Activated CD8-positive, alpha-beta memory T cell treated with anti-CD3 and anti-CD28 coated beads for 4 hours (primary cell): Measurements from ENCODE around the gene ARHGEF19.
"Not testable (repeated sequence)": the region's sequence is repeated elsewhere in the genome, so short reads cannot be mapped to it uniquely, and the experiment has no call there.

Experiments used
- DNase-seq, 2 donors: peaks; one replicate each; pipeline ENCODE4 v3.0.0-alpha.2; 2020; ENCODE audit warnings: low read depth in 2 of 2

The ARHGEF19 gene

DNA sequence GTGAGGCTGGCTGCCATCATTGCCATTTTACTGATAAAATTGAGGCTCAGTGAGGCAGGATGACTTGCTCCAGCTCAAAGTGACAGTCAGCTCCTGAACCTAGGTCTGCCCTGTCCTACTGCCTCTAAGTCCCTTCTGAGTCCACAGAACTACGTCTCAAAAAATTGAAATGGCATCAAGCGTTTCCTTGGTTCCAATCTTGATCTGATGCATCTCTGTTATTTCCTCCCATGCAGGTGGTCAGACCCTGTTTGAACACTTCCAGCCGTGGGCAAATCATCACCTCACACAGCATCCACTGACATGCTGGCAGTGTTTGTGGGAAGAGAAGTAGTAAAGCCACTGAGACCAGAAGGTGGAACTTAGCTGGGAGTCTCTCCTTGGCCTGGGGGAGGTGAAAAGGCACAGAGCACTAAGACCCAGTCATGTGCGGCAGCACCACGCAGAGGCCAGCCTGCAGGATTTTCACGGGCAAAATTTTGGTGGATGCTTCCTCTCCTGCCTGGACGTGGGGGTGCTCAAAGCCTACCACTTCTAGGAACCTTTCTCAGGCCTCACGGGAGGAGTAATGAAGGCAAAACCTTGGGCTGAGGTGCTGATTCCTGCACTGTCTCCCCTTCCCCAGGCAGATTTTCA is 32.3 kb upstream of the ARHGEF19 start:
- DNase-seq = no peak

DNA sequence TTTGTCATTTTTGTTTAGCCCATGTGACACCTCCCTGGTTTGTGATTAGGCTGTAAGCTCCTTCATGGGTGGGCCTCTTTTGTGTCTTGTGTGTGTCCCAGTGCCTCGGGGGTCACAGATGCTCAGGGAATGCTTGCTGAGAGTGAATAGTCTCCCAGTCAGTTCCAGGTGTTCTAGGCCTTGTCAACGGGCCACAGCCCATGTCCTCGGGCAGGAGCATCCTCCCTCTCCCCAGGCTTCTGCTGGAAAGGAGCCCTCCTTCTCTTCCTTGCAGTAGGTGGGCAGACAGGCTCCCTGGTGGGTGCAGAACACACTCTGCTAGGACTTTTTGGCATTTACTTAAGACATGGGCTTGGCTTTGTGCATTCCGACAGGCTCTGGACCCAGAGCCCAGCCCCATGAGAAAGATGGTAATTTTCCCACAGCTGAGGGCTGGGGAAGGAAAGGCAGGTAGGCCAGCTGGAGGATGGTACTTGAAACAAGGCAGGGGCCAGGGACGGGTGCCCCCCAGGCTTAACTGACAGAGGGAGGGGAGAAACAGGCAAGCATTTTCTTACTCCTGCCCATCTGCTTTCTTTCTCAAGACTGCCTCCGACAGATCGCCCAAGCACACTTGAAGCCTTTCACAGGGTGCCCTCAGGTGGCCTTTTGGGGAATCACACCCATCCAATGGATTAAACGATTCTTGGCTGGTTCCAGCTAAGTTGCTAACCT is 31.6 kb upstream of the ARHGEF19 start:
- DNase-seq = peak; percentile 53 to 54

GRCh38 chr1:16243215-16243610 is 30.8 kb upstream of the ARHGEF19 start:
- no peak for DNase-seq

- DNase-seq = no peak
Measured at GRCh38 chr1:16242556-16243214, 30.2 kb upstream of the ARHGEF19 start.

- DNase-seq = no peak
Measured at GRCh38 chr1:16241221-16241708, 28.8 kb upstream of the ARHGEF19 start.

DNA sequence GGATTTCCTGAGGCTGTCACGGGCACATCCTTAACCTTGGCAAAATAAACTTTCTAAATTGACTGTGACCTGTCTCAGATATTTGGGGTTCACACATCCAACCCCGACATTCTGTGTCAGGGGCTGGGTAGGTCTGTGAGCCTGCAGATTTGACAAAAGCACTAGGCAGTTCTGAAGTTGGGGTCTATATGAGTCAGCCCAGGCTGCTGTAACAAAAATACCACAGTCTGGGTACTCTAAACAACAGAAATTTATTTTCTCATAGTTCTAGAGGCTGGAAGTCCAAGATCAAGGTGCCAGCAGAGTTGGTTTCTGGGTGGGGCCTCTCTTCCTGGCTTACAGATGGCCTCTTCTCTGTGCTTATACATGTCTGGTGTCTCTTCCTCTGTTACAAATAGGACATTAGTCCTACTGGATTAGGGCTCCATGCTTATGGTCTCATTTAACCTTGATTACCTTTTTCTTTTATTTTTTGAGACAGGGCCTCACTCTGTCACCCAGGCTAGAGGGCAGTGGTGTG is 27.6 kb upstream of the ARHGEF19 start:
- DNase-seq = no peak

DNA sequence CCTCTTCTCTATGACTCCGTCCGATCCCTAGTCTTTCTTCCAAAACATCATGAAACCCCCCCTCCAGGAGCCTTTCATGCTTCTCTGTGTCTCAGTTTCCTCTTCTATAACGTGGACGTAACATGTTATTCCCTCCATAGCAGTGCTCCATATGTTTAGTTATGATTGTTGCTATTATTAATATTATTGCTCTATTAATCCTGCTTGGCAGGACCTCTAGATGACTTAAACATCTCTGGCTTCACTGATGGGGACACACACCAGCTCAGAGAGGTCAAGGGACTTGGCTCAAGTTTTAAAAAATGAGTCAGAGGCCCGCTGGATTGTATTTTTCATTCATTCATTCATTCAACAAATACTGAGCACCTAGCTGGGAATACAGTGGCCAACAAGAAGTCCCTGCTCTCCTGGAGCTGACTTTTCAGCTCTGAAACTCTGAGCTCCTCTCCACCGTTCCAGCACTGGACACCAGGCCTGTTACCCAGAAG is 24.9 kb upstream of the ARHGEF19 start:
- DNase-seq = no peak

DNA sequence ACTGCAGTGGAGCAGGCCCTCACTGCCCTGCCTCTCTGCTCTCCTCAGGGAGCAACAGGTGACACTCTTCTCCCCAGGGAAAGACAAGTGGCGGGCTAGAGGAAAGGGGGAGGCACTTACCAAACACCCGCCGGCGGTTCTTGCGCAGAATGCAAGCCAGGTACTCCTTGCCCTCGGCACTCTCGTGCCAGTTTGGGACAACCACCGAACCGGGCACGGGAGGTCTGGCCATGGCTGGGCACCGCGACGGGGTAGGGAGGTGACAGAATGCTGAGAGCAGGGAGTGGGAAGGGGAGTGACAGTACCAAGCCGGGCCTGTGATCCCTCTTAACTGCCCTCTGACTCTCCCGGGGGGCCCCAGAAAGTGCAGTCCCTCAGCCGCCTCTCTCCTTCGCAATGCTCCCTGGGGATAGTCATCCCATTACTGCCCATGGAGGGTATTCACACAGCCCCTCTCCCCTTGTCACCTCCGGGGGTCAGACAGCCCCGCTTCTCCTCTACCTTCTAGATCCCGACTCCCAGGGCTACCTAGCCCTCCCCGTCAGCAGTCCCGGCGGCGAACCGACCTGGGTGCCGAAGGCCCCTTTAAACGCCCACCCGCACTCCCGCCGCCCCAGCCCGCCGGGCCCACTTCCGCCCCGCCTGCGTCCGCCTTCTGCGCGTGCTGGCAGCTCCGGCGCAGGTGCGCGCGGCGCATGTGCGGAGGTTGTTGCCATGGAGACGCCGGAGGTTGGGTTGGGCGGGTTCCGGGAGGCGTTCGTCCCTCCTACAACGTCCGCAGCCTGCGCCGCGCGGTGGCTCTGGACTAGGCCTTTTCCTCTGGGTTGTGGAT is 24.3 kb upstream of the ARHGEF19 start, which contains the start of gene CPLANE2:
TSS of gene CPLANE2 (minus strand) at position 673 of the 832 bp plus-strand sequence. CDS start at position 232, 441 bp downstream.
- DNase-seq = peak; percentile 90

GRCh38 chr1:16235944-16236510 is 23.6 kb upstream of the ARHGEF19 start:
- peak in 1 of 2 donors; percentile 33 for DNase-seq

- no peak for DNase-seq
Measured at GRCh38 chr1:16235347-16235746, 22.9 kb upstream of the ARHGEF19 start.

- DNase-seq = no peak
Measured at GRCh38 chr1:16233431-16233830, 21.0 kb upstream of the ARHGEF19 start.

GRCh38 chr1:16232316-16232710 is 19.9 kb upstream of the ARHGEF19 start:
- DNase-seq = no peak

DNA sequence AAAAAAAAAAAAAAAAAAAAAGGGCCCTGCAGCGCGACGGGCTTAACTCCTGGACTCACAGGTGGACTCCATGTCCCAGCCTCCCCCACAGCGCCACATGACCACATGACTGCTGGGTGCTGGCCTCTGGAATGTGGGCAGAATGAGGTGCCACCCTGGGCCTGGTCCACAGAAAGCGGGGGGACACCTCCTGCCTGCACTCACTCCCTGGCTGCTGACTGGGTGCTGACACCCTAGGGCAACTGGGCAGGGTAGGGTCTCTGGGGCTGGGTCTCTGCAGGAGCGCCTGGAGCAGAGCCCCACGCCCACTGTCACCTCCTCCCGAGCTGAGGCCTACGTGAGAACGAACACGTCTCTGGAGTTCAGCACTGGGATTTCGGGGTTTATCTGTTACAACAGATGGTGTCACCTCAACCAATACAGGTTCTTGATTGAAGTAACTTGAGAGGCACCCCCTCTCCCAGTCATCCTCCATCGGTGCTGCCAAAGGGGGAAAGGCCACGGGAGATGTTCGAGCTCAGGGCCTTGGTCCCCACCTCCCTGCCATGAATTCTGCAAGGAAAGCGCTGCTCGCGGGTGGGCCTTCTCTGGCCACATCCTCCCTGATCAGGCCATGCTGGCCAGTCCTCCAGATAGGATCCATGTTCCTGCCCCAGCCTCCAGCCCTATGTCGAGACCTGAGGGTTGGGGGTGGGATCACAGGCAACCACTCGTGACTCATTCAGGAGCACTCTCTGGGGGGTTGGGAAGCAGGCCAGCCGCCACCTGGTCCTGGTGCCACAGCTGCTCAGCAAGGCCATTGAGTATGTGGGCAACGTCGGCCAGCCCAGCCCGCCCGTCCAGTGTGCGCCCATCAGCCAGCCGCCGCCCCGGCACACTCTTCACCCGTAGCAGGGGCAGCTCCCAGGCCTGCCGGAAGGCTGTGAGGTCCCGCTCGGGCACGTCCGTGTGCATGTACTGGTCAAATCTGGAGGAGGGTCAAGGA is 19.2 kb upstream of the ARHGEF19 start:
- DNase-seq = no peak

GRCh38 chr1:16230744-16231143 is 18.3 kb upstream of the ARHGEF19 start:
- DNase-seq = no peak

DNA sequence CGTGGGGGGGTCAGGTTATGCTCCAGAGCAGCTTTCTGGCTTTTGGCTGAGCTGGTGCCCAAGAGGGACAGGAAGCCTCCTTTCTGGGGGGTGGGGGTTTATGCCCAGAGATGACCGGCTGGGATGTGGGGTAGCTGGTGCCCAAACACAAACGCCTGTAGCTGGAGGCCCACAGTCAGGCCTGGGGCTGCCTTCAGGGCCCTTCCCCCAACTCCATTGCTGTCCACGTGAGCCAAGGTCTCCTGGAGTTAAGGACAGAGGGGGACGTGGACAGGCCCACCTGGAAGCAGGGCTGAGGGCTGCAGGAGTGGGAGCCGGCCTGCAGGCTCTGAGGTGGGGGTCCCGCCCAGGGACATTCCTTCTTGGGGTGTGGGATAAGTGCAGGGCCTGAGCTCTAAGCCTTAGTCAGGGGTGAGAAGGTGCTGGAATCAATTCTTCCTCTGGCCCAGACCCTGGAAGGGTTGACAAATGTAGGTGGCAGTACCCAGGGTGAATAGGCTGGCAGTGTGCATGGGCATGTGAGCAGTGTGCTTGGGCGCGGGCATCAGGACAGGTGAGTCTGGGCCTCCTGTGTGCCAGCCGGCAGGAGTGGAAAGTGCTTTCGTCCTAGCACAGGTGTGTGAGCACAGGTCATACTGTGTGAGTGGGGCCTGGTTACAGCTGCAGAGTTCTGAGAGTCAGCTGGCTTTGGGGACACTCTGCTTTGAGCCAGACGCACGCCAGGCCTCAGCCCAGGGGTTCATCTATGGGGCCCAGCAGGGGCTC is 17.7 kb upstream of the ARHGEF19 start:
- DNase-seq = no peak

GRCh38 chr1:16226490-16227179 is 14.2 kb upstream of the ARHGEF19 start:
- no peak for DNase-seq

DNA sequence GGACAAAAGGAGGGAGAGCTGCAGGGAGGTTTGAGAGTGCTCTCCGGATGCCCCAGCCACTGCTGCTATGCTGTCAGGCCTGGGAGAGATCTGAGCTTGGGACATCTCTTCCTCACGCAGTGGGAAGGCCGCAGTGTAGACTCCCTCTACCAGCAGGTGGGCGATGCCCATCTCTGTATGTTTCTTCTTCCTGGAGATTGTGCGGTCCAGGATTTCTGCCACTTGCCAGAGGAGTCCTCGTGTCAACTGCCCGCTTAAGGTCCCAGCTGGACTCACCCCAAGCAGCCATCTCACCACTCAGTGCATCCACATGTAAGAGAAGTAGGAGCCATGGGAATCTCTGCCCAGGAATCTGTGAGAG is 13.7 kb upstream of the ARHGEF19 start:
- DNase-seq = no peak

DNA sequence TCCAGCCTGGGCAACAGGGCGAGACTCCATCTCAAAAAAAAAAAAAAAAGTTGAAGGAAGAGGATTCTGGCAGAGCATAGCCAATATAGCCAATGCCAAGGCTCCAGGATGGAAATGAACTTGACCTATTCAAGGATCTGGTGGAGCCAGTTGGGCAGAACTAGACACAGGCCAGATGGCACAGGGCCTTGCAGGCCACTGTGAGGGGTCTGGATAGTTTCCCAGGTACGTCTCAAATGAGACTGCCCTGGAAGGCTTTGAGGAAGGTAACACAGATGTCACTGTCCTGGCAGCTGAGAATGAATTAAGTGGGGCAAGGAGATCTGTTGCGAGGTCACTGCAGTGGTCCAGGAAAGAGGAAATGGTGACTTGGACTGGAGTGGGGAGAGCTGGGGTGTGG is 12.0 kb upstream of the ARHGEF19 start:
- DNase-seq = no peak

DNA sequence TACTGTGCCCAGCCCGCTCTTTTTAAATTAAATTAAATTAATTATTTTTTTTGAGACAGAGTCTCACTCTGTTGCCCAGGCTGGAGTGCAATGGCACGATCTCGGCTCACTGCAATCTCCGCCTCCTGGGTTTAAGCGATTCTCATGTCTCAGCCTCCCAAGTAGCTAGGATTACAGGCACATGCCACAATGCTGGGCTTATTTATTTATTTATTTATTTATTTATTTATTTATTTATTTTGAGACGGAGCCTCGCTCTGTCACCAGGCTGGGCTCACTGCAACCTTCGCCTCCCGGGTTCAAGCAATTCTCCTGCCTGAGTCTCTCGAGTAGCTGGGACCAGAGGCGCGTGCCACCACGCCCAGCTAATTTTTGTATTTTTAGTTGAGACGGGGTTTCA is 10.3 kb upstream of the ARHGEF19 start:
- DNase-seq = not testable (repeated sequence)
